ENCODE data around the gene RTRAF. TPM values are rescaled to one million over a fixed set of nuclear protein-coding genes. Genes with fewer than 3 reads are reported as not detected.

Gene RTRAF
- total RNA-seq, 2 donors from 2014 or later, result 75.4 to 80.7 TPM

DNA sequence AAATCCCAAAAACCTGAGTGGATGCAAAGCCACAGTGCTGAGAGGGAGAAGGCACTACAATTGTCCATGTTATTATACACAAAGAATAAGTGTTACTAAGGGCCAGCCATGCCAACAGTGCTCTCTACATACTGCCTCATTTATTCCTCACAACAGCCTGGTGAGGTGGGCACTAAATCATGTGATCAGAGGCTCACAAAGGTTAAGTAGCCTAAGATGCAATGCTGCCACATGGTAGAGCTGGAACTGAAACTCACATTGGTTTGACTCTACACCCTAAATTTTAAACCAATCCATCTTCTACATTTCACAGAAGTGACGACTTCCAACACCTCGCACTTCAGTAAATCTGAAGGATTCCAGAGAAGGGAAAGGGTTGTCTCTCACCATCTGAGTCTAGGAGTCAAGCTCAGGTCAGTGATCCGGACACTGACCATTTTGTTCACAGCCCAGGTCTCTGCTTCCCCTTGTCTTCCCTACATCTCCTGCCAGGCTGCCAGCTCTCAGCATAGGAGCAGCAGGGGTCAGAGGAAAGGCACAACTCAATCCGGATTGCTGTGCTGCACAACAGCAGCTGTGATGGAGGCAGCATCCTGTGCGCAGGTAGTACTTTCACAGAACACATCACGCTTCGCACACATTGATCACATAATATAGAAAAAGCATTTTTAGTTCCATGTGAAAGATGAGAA lies 49.9 kb downstream of the RTRAF start:
- TF ChIP-seq, protein P1, sequence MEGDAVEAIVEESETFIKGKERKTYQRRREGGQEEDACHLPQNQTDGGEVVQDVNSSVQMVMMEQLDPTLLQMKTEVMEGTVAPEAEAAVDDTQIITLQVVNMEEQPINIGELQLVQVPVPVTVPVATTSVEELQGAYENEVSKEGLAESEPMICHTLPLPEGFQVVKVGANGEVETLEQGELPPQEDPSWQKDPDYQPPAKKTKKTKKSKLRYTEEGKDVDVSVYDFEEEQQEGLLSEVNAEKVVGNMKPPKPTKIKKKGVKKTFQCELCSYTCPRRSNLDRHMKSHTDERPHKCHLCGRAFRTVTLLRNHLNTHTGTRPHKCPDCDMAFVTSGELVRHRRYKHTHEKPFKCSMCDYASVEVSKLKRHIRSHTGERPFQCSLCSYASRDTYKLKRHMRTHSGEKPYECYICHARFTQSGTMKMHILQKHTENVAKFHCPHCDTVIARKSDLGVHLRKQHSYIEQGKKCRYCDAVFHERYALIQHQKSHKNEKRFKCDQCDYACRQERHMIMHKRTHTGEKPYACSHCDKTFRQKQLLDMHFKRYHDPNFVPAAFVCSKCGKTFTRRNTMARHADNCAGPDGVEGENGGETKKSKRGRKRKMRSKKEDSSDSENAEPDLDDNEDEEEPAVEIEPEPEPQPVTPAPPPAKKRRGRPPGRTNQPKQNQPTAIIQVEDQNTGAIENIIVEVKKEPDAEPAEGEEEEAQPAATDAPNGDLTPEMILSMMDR (IDR thresholded peaks at IDR 0.05), result no peak
- H3K4me3 ChIP-seq, result no peak overlapping the region

DNA sequence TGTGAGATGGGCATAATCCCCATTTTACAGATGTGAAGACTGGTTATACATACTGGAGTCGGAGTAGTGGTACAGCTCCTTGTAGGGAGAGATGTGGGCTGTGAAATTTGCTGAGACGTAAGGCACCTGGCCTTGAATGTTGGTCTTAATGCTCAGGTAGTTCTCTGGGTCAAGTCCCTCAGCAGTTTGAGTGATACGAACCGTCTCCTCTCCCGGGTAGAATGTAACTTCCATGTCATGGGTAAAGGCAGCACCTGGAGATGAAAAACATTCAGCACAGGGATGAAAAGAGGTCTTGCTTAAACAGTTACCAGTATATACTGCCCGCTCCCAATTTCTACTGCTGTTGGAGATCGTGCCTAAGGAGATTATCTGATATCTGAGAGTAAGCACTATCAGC lies 51.3 kb downstream of the RTRAF start:
- no peaks in the 10 kb centered on the region for H3K27me3 ChIP-seq
- TF ChIP-seq, protein P1 (IDR thresholded peaks at IDR 0.05), result no peak
- no peak for DNase-seq (ENCODE audit: low spot score)
- peaks cover 51% of the 10 kb centered on the region for H3K36me3 ChIP-seq
- no peak overlapping the region for H3K27ac ChIP-seq
- no peak overlapping the region for H3K4me3 ChIP-seq
- no peaks in the 10 kb centered on the region for H3K9me3 ChIP-seq
- H3K4me1 ChIP-seq, result peaks cover 0 to 29% of the 10 kb centered on the region in 2 donors

More for the DNA sequence above, 49.9 kb downstream of the RTRAF start:
- H3K27me3 ChIP-seq, result no peaks in the 10 kb centered on the region
- H3K27ac ChIP-seq, result no peak overlapping the region
- no peak for DNase-seq (ENCODE audit: low spot score)
- H3K4me1 ChIP-seq, result peaks cover 0 to 18% of the 10 kb centered on the region in 2 donors
- H3K36me3 ChIP-seq, result peaks cover 51% of the 10 kb centered on the region
- no peaks in the 10 kb centered on the region for H3K9me3 ChIP-seq

DNA sequence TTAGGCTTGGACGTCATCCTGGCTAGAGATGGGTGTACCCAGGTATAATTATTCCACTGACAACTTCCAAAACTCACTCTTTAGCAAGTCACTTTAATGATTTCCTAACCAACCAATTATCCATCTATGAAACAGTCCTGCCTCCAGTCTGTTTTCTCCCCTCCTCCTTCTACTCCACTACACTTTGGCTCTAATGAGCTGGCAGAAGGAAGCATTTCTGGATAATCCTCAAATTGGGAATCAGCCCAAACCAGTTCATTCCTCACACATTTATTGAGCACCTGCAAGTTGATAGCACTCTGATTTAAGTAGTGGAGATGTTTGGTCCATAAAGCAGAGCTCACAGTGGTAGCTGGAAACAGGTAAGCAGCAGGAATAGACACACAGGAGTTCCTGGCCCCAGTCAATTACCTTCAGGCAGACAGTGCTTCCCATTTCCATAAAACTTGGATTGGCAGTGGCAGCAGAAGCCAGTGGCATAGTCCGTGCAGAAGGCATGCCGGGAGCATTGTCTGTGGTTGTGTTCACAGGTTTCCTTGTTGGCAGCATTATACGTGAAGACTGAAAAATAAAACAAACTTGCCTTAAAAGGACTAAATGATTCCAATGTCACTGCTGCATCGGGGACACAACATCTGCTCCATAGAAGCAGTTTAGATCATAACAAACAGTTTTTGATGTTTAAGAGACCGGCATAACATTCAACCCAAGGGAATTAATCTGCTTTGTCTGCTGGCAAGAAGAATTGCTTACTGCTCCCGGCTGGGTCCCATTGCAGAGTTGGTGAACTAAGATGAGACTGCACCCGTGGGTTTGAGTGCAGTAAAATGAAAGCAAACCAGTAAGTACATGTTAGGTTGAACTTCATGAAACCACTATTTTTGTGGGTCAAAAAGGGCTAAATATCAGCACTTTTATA lies 53.3 kb downstream of the RTRAF start:
- no peak for DNase-seq (ENCODE audit: low spot score)
- peak overlapping the region; percentile 42 to 52 for H3K27ac ChIP-seq

DNA sequence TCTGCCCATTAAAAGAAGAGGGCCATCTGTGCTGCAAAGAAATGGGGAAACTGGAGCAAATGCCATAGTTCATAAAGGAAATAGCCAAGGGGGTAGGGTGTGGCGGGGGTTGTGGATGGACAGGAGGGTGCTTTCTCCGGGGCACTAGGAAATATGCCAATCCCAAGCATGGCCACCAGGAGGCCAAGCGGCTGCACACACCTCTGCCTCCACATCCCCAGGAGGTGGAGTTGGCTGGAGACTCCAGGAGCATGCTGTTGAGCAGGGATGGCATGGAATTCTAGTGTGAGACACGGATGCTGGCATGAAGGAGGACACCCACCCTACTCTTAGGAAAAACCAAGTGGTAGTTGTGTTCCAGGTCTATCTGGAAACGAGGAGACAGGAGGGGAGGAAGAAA lies 54.3 kb downstream of the RTRAF start:
- DNase-seq (ENCODE audit: low spot score), result no peak
- Histone ChIP-seq H3K4me3 (no peak overlapping the region), H3K27ac (peak overlapping the region; percentile 42 to 52), H3K4me1 (peaks cover 0 to 60% of the 10 kb centered on the region in 2 donors), H3K9me3 (no peaks in the 10 kb centered on the region), H3K36me3 (peaks cover 35% of the 10 kb centered on the region), H3K27me3 (no peaks in the 10 kb centered on the region)
- TF ChIP-seq, protein P1 (IDR thresholded peaks at IDR 0.05), result peak; percentile 46 to 69

More for the DNA sequence above, 53.3 kb downstream of the RTRAF start:
- H3K27me3 ChIP-seq, result no peaks in the 10 kb centered on the region
- peaks cover 46% of the 10 kb centered on the region for H3K36me3 ChIP-seq
- H3K4me1 ChIP-seq, result peaks cover 0 to 50% of the 10 kb centered on the region in 2 donors
- no peaks in the 10 kb centered on the region for H3K9me3 ChIP-seq
- no peak overlapping the region for H3K4me3 ChIP-seq
- TF ChIP-seq, protein P1 (IDR thresholded peaks at IDR 0.05), result no peak

DNA sequence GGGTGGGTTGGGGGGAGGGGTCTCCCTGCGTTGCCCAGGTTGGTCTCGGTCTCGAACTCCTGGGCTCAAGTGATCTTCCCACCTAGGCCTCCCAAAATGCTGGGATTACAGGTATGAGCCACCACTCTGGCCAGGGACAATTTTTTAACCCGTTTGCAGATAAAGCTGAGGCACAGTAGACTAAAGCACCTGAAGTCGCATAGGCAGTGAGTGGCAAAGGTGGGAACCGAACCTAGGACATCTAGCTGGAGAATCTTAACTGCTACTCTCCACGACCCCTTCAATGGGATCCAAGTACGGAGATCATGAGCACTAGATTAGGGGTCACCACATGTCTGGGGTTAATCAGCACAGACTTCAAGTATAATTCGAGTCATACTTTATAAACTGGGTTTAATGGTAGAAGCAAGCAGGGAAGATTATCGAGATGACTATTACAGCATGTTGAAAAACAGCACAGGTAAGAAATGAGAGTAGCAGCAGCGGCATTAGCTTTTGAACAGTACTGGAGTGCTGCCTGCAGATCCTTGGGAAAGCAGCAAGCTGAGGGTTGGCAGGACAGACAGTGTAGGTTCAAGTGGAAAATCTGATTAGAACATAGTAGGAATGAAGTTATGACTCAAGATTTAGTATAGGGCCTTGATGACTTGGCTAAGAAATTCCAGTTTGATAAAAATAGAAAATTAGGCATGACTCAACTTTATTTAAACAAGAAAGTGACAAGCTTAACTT lies 55.6 kb downstream of the RTRAF start:
- Histone ChIP-seq H3K27ac (peak overlapping the region; percentile 71 to 81), H3K9me3 (no peaks in the 10 kb centered on the region), H3K36me3 (peaks cover 22% of the 10 kb centered on the region), H3K4me3 (no peak overlapping the region), H3K27me3 (no peaks in the 10 kb centered on the region), H3K4me1 (peaks cover 0 to 72% of the 10 kb centered on the region in 2 donors)
- TF ChIP-seq, protein P1 (IDR thresholded peaks at IDR 0.05), result no peak
- DNase-seq (ENCODE audit: low spot score), result no peak

Data from right atrium auricular region (tissue), 2 donors.